Urinary bladder (tissue), 2 donors: ENCODE measurements around the gene FAM162B. TPM values are rescaled to one million over a fixed set of nuclear protein-coding genes. Genes with fewer than 3 reads are reported as not detected.

Experiments
- polyA plus RNA-seq: library from polyadenylated mRNA; stranded (reverse); fragments of 200-250 nt; gene quantifications from one replicate; pipeline ENCODE4 v1.2.3, GENCODE V29; 2013
- total RNA-seq: library from RNA; depleted of rRNA; stranded (reverse); fragments of >200 nt; gene quantifications from one replicate; pipeline ENCODE4 v1.2.3, GENCODE V29; 2014
- donor health status: healthy.

Gene FAM162B
- total and polyA plus RNA-seq, 2 donors, result 12.0 to 16.1 TPM

Other genes with a start within 250 kb of the FAM162B start
- gene TRAPPC3L, start 220.0 kb downstream of the FAM162B start, total RNA-seq, result 0.42 TPM
- 0.05 TPM for gene TRAPPC3L, start 220.0 kb downstream of the FAM162B start, polyA plus RNA-seq
- gene CALHM4, start 212.0 kb downstream of the FAM162B start, total RNA-seq, result not detected
- not detected for gene CALHM4, start 212.0 kb downstream of the FAM162B start, polyA plus RNA-seq
- 37.1 TPM for gene RWDD1, start 194.2 kb downstream of the FAM162B start, total RNA-seq
- gene RWDD1, start 194.2 kb downstream of the FAM162B start, polyA plus RNA-seq, result 62.1 TPM
- 0.90 TPM for gene RSPH4A, start 149.2 kb downstream of the FAM162B start, total RNA-seq
- 0.28 TPM for gene RSPH4A, start 149.2 kb downstream of the FAM162B start, polyA plus RNA-seq
- gene ZUP1, start 97.0 kb downstream of the FAM162B start, total RNA-seq, result 24.0 TPM
- 5.3 TPM for gene ZUP1, start 97.0 kb downstream of the FAM162B start, polyA plus RNA-seq
- 38.8 TPM for gene KPNA5, start 84.5 kb downstream of the FAM162B start, total RNA-seq
- 5.6 TPM for gene KPNA5, start 84.5 kb downstream of the FAM162B start, polyA plus RNA-seq
- gene GPRC6A, start 63.4 kb upstream of the FAM162B start, total RNA-seq, result not detected
- not detected for gene GPRC6A, start 63.4 kb upstream of the FAM162B start, polyA plus RNA-seq
- gene RFX6, start 111.5 kb upstream of the FAM162B start, total RNA-seq, result not detected
- gene RFX6, start 111.5 kb upstream of the FAM162B start, polyA plus RNA-seq, result 0.06 TPM